Subcutaneous abdominal adipose tissue (tissue), 5 donors: ENCODE data around the gene TIMP2.

Experiments
- H3K27ac ChIP-seq: one replicate; pipeline ENCODE4 v1.7.0; 2013; ENCODE audit warnings: low read depth, mild to moderate bottlenecking, inconsistent platforms, low read length, moderate library complexity
- H3K27me3 ChIP-seq, 5 donors: one replicate each; pipeline ENCODE4 v1.7.0; 2013; ENCODE audit warnings: low read length in 5 of 5, inconsistent platforms in 1 of 5; ENCODE audit not compliant: control insufficient read depth in 5 of 5, insufficient read depth in 4 of 5
- H3K36me3 ChIP-seq, 5 donors: one replicate each; pipeline ENCODE4 v1.7.0; 2013; ENCODE audit warnings: low read length in 5 of 5; ENCODE audit not compliant: control insufficient read depth in 5 of 5, insufficient read depth in 5 of 5
- H3K4me1 ChIP-seq, 5 donors: one replicate each; pipeline ENCODE4 v1.7.0; 2013; ENCODE audit warnings: low read length in 5 of 5, mild to moderate bottlenecking in 3 of 5, moderate library complexity in 1 of 5; ENCODE audit not compliant: control insufficient read depth in 5 of 5, insufficient read depth in 5 of 5
- H3K4me3 ChIP-seq, 5 donors: one replicate each; pipeline ENCODE4 v1.7.0; 2013; ENCODE audit warnings: low read length in 5 of 5, low read depth in 1 of 5
- H3K9ac ChIP-seq, 5 donors: one replicate each; pipeline ENCODE4 v1.7.0; 2013; ENCODE audit warnings: low read length in 5 of 5, mild to moderate bottlenecking in 4 of 5, moderate library complexity in 3 of 5
- H3K9me3 ChIP-seq, 5 donors: one replicate each; pipeline ENCODE4 v1.7.0; 2013; ENCODE audit warnings: low read length in 5 of 5; ENCODE audit not compliant: control insufficient read depth in 5 of 5
- donor health status: healthy.
- donor health status: healthy.
- donor health status: healthy.
- donor health status: healthy.
- donor health status: healthy.

Gene TIMP2

DNA sequence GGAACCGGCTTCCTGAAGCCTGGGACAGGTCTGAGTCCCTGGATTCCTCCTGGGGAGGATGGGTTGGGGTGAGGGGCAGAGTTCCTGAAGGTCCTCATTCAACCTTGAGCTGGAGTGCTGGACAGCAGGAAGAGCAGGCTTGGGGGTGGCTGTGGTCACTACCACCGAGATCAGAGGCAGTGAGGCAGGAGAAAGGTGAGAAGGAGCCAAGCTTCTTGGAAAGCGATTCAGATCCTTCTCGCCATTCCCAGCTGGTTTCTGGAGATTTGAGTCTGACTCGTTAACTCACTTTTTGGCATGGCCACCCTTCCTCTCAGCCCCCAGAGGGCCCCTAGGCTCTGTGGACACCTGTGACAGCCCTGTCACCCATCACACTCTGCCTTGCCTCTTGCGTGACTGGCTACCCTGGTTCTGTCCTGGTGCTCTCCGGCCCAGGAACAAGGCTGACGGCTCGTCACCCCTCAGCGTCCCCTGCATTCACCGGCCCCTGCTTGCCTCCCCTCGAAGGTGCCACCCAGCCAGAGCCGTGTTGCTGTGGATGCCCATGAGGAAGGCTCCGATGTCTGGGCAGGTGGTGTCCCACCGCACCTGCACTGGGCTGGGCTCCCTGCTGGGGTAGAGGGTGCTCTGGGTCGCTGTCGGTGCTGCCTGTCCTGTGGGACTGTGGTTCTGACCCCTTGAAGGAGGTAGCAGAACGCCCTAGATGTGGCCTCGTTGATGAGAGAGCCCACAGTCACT is 9.7 kb upstream of the TIMP2 start:
- H3K9ac ChIP-seq = peak overlapping the region in 3 of 5 donors; percentile 1 to 42 (median 2)
- H3K36me3 ChIP-seq = no peaks in the 10 kb centered on the region
- peaks cover 5 to 34% (median 25%) of the 10 kb centered on the region in 5 donors for H3K4me1 ChIP-seq
- H3K27ac ChIP-seq = peak overlapping the region; percentile 78
- H3K27me3 ChIP-seq = peaks cover 0 to 2% (median 0%) of the 10 kb centered on the region in 5 donors
- peak overlapping the region in 2 of 5 donors; percentile 42 to 57 for H3K4me3 ChIP-seq
- H3K9me3 ChIP-seq = no peaks in the 10 kb centered on the region

DNA sequence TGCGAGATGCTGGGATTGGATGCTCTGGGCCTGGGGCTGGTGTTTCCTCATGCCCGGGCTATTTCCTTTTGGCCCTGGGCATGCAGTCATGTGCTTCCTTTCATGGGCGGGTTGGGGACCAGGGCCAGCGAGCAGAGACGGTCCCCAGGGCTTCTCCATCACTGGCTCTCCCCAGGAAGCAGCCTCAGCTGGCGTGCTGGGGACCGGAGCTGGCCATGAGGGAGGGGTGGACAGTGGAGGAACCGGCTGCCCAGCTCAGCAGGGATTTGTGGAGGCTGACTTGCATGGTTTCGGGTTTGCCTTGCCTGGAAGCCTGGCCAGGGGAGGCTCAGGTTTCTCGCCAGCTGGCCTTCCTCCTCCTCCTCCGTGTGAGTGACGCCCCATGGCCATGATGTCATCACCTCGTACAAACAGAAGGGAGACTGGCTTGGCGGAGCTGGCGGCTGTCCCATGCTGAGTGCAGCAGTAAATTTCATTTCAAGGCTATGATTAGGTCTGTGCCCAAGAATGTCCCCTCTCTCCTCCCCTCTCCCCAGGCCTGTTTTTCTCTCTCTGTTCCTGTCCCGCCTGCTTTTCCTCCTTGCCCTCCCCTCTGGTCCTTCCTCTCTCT is 8.9 kb upstream of the TIMP2 start:
- H3K4me1 ChIP-seq = peaks cover 5 to 36% (median 25%) of the 10 kb centered on the region in 5 donors
- H3K36me3 ChIP-seq = no peaks in the 10 kb centered on the region
- H3K27me3 ChIP-seq = peaks cover 0 to 2% (median 0%) of the 10 kb centered on the region in 5 donors
- H3K27ac ChIP-seq = peak overlapping the region; percentile 78
- H3K9ac ChIP-seq = peak overlapping the region; percentile 1 to 56 (median 9)
- H3K4me3 ChIP-seq = peak overlapping the region; percentile 17 to 57 (median 42)
- no peaks in the 10 kb centered on the region for H3K9me3 ChIP-seq

DNA sequence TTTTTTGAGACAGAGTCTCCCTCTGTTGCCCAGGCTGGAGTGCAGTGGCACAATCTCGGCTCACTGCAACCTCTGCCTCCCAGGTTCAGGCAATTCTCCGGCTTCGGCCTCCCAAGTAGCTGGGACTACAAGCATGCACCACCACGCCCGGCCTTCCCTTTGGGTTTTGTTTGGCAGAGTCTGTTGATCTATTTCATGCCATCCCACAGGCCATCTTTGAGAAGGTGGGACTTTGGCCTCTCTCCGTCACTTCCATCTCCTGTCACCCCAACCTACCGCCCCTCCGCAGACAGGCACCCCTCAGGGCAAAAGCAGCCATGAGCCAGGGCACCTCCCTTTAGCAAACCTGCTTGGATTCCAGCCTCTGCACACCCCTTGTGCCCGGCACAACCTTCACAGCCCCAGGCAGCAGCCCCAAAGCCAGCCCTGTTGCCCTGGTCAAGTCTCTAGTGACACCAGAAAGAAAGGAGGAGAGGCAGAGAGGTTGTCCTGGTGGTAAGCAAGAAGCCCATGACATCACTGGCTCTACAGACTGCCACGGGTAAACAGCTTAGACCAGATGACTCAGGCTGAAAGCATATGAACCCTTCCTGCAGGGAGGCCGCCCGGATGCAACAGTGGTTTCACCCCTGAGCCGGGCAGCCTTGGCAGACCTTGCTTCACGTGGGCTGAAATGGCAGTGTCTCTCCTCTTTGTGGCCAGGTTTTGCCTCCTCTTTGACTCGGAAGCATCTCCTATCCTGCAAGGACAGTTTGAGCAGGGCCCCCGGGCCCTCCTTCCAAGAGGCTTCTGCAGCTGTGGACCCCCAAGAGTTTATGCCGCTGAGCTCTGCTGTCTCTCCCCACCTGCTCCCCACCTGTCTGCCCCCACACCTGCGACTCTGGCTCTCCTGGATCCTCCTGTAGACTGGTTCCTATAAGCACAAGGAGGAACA is 8.1 kb upstream of the TIMP2 start:
- Histone ChIP-seq H3K27ac (peak overlapping the region; percentile 78), H3K4me3 (peak overlapping the region in 2 of 5 donors; percentile 32 to 57), H3K36me3 (no peaks in the 10 kb centered on the region), H3K9ac (peak overlapping the region in 1 of 5 donors; percentile 56), H3K27me3 (peaks cover 0 to 2% (median 0%) of the 10 kb centered on the region in 5 donors), H3K9me3 (no peaks in the 10 kb centered on the region), H3K4me1 (peaks cover 5 to 36% (median 25%) of the 10 kb centered on the region in 5 donors)

DNA sequence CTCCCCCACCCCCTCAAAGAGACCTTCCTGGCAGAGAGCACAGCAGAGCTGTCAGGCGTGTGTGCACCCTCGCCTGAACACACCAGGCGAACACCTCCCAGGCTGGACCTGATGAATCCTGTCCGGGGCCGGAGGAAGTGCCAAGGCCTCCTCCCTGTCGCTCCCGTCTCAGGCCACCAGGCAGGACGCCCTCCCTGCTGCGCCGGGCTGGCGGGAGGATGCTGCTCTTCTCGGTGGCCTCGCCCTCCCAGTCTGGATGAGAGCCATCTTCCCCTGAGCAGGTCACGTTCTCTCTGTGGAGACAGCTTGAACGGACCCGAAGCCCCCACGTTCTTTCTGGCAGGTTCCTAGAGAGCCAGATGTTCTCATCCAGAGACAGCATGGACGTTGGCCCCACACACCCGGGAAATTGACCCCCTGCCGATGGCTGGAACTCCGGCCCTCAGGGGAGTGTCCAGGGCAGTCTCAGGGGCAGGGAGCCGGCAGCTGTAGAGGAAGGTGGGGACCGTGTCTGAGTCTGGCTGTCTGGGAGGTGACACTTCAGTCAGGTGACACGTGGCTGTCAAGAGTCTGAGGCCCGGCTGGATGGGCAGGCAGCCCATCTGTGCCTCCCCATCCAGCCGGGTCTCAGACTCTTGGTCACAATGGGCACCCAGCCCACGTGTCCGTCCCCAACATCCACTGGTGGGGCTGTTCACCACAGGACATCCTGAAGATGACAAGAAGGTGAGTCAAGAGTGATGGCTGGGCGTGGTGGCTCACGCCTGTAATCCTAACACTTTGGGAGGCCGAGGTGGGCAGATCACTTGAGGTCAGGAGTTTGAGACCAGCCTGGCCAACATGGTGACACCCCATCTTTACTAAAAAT is 5.0 kb upstream of the TIMP2 start:
- peak overlapping the region in 1 of 5 donors; percentile 30 for H3K9ac ChIP-seq
- H3K36me3 ChIP-seq = no peaks in the 10 kb centered on the region
- H3K9me3 ChIP-seq = no peaks in the 10 kb centered on the region
- H3K27me3 ChIP-seq = no peaks in the 10 kb centered on the region
- H3K4me1 ChIP-seq = peaks cover 5 to 38% (median 30%) of the 10 kb centered on the region in 5 donors
- H3K4me3 ChIP-seq = no peak overlapping the region
- H3K27ac ChIP-seq = no peak overlapping the region

DNA sequence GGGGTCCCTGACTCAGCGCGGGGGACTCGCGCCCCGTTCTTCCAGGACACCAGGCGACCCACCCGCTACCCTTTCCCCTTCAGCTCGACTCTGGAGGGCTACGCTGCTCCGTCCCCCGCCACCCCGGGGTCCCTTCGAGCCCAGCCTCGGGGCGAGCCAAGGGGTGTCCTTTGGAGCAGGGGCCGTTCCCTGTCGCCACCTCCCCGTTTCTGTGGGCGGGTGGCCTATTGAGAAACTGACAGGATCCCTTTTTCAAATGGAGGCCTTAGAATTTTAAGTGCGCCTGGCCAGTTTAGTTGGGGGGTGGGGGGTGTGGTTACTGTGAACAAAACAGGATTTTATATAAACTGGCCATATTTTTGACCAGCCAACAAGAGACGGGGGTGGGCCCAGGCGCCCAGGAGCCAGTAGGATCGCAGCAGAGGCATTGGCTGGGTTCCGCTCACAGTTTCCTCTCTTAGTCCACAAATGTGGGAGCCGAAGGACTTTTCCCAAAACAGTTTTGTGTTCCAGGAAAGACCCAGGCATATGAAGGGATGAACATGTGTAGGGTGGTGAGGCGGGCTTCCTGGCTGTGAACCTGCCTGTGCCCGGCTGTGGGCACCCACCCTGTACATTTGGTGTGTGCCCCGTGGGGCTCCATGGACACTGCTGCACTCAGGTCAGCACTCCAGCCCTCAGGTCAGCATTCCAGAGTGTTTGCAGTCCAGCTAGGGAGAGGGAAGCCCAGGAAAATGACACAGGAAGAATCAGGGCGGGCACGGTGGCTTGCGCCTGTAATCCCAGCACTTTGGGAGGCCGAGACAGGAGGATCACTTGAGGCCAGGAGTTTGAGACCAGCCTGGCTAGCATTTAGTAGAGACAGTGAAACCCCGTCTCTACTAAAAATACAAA is 722 bp upstream of the TIMP2 start:
- no peaks in the 10 kb centered on the region for H3K36me3 ChIP-seq
- peak overlapping the region in 4 of 5 donors; percentile 55 to 71 (median 58) for H3K4me3 ChIP-seq
- no peaks in the 10 kb centered on the region for H3K9me3 ChIP-seq
- H3K27me3 ChIP-seq = no peaks in the 10 kb centered on the region
- H3K4me1 ChIP-seq = peaks cover 9 to 48% (median 41%) of the 10 kb centered on the region in 5 donors
- peak overlapping the region; percentile 93 for H3K27ac ChIP-seq
- peak overlapping the region in 4 of 5 donors; percentile 64 to 82 (median 76) for H3K9ac ChIP-seq

DNA sequence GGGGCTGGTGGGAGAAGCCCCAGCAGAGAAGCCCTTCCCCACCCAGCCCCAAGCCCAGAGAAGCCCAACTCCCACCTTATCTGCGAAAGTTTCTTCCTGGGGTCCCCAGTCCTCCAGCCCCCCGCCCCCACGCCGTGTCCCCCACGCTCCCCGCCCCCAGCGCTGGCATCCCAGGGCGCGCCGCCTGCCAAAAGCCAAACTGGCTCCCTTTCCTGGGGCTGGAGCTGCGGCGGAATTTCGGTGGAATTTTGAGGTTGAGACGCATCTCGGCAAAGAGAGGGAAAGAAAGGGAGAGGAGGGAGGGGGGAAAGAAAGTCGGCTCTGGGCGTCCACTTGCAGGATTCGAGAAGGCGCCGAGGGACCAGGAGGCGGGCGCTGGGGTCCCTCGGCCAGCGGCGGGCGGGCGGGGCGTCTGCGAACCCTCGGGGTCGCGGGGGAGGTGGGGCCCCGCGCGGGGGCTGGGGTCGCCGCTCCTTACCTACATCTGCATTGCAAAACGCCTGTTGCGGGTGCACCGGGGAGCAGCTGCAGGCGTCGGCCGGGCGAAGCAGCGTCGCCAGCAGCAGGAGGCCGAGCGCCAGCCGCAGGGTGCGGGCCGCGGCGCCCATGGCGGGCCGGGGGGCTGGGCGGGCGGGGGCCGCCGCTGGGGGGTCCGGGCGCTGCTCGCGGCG is 571 bp downstream of the TIMP2 start:
- H3K4me1 ChIP-seq = peaks cover 14 to 56% (median 50%) of the 10 kb centered on the region in 5 donors
- H3K27ac ChIP-seq = peak overlapping the region; percentile 81
- peak overlapping the region; percentile 60 to 88 (median 74) for H3K4me3 ChIP-seq
- no peaks in the 10 kb centered on the region for H3K9me3 ChIP-seq
- no peaks in the 10 kb centered on the region for H3K27me3 ChIP-seq
- peak overlapping the region in 4 of 5 donors; percentile 66 to 88 (median 74) for H3K9ac ChIP-seq
- peaks cover 0 to 2% (median 0%) of the 10 kb centered on the region in 5 donors for H3K36me3 ChIP-seq

DNA sequence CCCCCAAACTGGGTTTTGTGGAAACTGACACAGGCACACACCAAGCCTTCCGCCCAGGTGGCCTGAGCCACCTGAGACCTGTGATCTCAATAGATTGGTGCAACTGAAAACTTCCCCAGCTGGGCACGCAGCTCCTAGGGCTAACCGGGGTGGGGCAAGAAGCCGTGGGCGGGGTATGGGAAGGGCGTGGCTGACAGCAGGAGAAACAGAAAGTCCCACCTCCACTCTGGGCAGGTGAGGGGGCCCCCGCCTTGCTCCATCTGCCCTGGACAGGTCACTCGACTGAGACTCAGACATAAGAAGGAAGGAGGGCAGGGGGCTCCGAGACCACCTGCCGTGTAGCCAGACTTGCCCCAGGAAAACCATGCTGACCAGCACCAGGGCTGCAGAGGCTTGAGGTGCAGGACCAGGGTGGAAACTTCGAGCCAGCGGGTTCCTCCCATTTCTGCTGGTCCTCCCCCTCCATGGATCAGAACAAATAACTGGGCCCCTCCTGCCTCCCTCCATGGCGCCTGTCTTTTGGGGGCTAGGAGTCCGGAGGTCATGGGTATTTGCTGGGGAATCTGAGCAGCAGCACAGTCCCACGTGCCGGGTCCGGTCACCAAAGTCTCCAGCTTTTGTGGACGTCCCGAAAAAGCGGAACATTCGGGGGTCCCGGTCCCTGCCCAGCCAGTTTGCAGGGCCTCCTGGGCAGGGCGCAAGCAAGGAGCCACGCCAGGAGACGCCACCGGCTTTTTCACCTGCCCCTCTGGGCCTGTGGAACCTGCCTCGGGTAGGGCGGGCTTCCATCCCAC is 1.3 kb downstream of the TIMP2 start:
- H3K4me1 ChIP-seq = peaks cover 16 to 62% (median 55%) of the 10 kb centered on the region in 5 donors
- no peaks in the 10 kb centered on the region for H3K9me3 ChIP-seq
- H3K9ac ChIP-seq = peak overlapping the region; percentile 26 to 88 (median 67)
- peak overlapping the region; percentile 60 to 88 (median 74) for H3K4me3 ChIP-seq
- H3K27me3 ChIP-seq = no peaks in the 10 kb centered on the region
- H3K36me3 ChIP-seq = peaks cover 0 to 2% (median 0%) of the 10 kb centered on the region in 5 donors
- peak overlapping the region; percentile 81 for H3K27ac ChIP-seq
